ENCODE data around the gene BMP6.

Gene BMP6

GRCh38 chr6:7846966-7847818, 121.3 kb downstream of the BMP6 start:
- Mint-ChIP-seq H3K27ac (no peak overlapping the region), H3K27me3 (peaks cover 33% of the 10 kb centered on the region), H3K4me3 (no peak overlapping the region), H3K9me3 (no peaks in the 10 kb centered on the region), H3K4me1 (no peaks in the 10 kb centered on the region)
- DNase-seq, result no peak
- ATAC-seq, result no peak

GRCh38 chr6:7848229-7848628, 122.3 kb downstream of the BMP6 start:
- Mint-ChIP-seq H3K9me3 (peaks cover 4 to 7% of the 10 kb centered on the region in 2 donors), H3K4me1 (no peaks in the 10 kb centered on the region), H3K27ac (no peak overlapping the region), H3K4me3 (no peak overlapping the region), H3K27me3 (peaks cover 32% of the 10 kb centered on the region)
- no peak for DNase-seq
- ATAC-seq, result no peak

- no peak for ATAC-seq
- Mint-ChIP-seq H3K4me3 (no peak overlapping the region), H3K27ac (no peak overlapping the region), H3K27me3 (peaks cover 10% of the 10 kb centered on the region), H3K4me1 (no peaks in the 10 kb centered on the region), H3K9me3 (peaks cover 6 to 7% of the 10 kb centered on the region in 2 donors)
- no peak for DNase-seq
Observed at GRCh38 chr6:7851780-7852179, 125.9 kb downstream of the BMP6 start.

- Mint-ChIP-seq H3K9me3 (no peaks in the 10 kb centered on the region), H3K4me3 (no peak overlapping the region), H3K27me3 (peaks cover 13% of the 10 kb centered on the region), H3K4me1 (no peaks in the 10 kb centered on the region), H3K27ac (no peak overlapping the region)
- DNase-seq (no peak), ATAC-seq (no peak)
Observed at GRCh38 chr6:7859591-7859990, 133.7 kb downstream of the BMP6 start.

GRCh38 chr6:7865781-7866180, 139.9 kb downstream of the BMP6 start:
- Mint-ChIP-seq H3K4me3 (no peak overlapping the region), H3K4me1 (no peaks in the 10 kb centered on the region), H3K27ac (no peak overlapping the region), H3K9me3 (no peaks in the 10 kb centered on the region), H3K27me3 (peaks cover 8% of the 10 kb centered on the region)
- DNase-seq (no peak), ATAC-seq (no peak)

- Mint-ChIP-seq H3K4me3 (no peak overlapping the region), H3K27ac (no peak overlapping the region), H3K9me3 (no peaks in the 10 kb centered on the region), H3K27me3 (peaks cover 8% of the 10 kb centered on the region), H3K4me1 (no peaks in the 10 kb centered on the region)
- DNase-seq, result no peak
- no peak for ATAC-seq
Observed at GRCh38 chr6:7866526-7866925, 140.6 kb downstream of the BMP6 start.

GRCh38 chr6:7868926-7869325, 143.0 kb downstream of the BMP6 start:
- Mint-ChIP-seq H3K9me3 (peaks cover 0 to 11% of the 10 kb centered on the region in 2 donors), H3K4me1 (no peaks in the 10 kb centered on the region), H3K4me3 (no peak overlapping the region), H3K27ac (no peak overlapping the region), H3K27me3 (peaks cover 8% of the 10 kb centered on the region)
- ATAC-seq (peak; percentile 39), DNase-seq (no peak)

- H3K4me3 Mint-ChIP-seq, result no peak overlapping the region
- ATAC-seq (peak; percentile 33), DNase-seq (no peak)
- H3K4me1 Mint-ChIP-seq, result no peaks in the 10 kb centered on the region
- no peak overlapping the region for H3K27ac Mint-ChIP-seq
- no peaks in the 10 kb centered on the region for H3K27me3 Mint-ChIP-seq
- H3K9me3 Mint-ChIP-seq, result peaks cover 0 to 9% of the 10 kb centered on the region in 2 donors
Observed at GRCh38 chr6:7878401-7878964, 152.6 kb downstream of the BMP6 start.

GRCh38 chr6:7879043-7879442, 153.1 kb downstream of the BMP6 start:
- no peak overlapping the region for H3K27ac Mint-ChIP-seq
- peaks cover 0 to 3% of the 10 kb centered on the region in 2 donors for H3K9me3 Mint-ChIP-seq
- DNase-seq (no peak), ATAC-seq (no peak)
- no peak overlapping the region for H3K4me3 Mint-ChIP-seq
- H3K27me3 Mint-ChIP-seq, result no peaks in the 10 kb centered on the region
- H3K4me1 Mint-ChIP-seq, result no peaks in the 10 kb centered on the region

- ATAC-seq, result no peak
- Mint-ChIP-seq H3K4me3 (no peak overlapping the region), H3K9me3 (no peaks in the 10 kb centered on the region)
Observed at GRCh38 chr6:7879579-7879978, 153.7 kb downstream of the BMP6 start.

GRCh38 chr6:7879980-7880717, 154.2 kb downstream of the BMP6 start:
- H3K4me3 Mint-ChIP-seq, result no peak overlapping the region
- no peaks in the 10 kb centered on the region for H3K27me3 Mint-ChIP-seq
- ATAC-seq (no peak), DNase-seq (no peak)
- H3K27ac Mint-ChIP-seq, result no peak overlapping the region
- no peaks in the 10 kb centered on the region for H3K9me3 Mint-ChIP-seq
- H3K4me1 Mint-ChIP-seq, result no peaks in the 10 kb centered on the region

More at GRCh38 chr6:7879579-7879978, 153.7 kb downstream of the BMP6 start:
- no peaks in the 10 kb centered on the region for H3K27me3 Mint-ChIP-seq
- no peak overlapping the region for H3K27ac Mint-ChIP-seq
- H3K4me1 Mint-ChIP-seq, result no peaks in the 10 kb centered on the region
- DNase-seq, result no peak

- no peak overlapping the region for H3K27ac Mint-ChIP-seq
- H3K9me3 Mint-ChIP-seq, result no peaks in the 10 kb centered on the region
- DNase-seq (no peak), ATAC-seq (no peak)
- no peaks in the 10 kb centered on the region for H3K4me1 Mint-ChIP-seq
- H3K27me3 Mint-ChIP-seq, result no peaks in the 10 kb centered on the region
- H3K4me3 Mint-ChIP-seq, result no peak overlapping the region
Observed at GRCh38 chr6:7880718-7881107, 154.8 kb downstream of the BMP6 start.

- no peaks in the 10 kb centered on the region for H3K4me1 Mint-ChIP-seq
- H3K27ac Mint-ChIP-seq, result no peak overlapping the region
- DNase-seq (no peak), ATAC-seq (no peak)
- H3K9me3 Mint-ChIP-seq, result no peaks in the 10 kb centered on the region
- no peaks in the 10 kb centered on the region for H3K27me3 Mint-ChIP-seq
- no peak overlapping the region for H3K4me3 Mint-ChIP-seq
Observed at GRCh38 chr6:7881765-7882500, 156.0 kb downstream of the BMP6 start.

GRCh38 chr6:7882505-7883257, 156.8 kb downstream of the BMP6 start:
- H3K27me3 Mint-ChIP-seq, result no peaks in the 10 kb centered on the region
- ATAC-seq (no peak), DNase-seq (no peak)
- no peak overlapping the region for H3K4me3 Mint-ChIP-seq
- no peaks in the 10 kb centered on the region for H3K4me1 Mint-ChIP-seq
- no peaks in the 10 kb centered on the region for H3K9me3 Mint-ChIP-seq
- H3K27ac Mint-ChIP-seq, result peak overlapping the region in 1 of 2 donors; percentile 22

GRCh38 chr6:7883381-7883780, 157.5 kb downstream of the BMP6 start:
- no peaks in the 10 kb centered on the region for H3K27me3 Mint-ChIP-seq
- no peaks in the 10 kb centered on the region for H3K4me1 Mint-ChIP-seq
- ATAC-seq, result no peak
- no peak overlapping the region for H3K27ac Mint-ChIP-seq
- no peak overlapping the region for H3K4me3 Mint-ChIP-seq
- DNase-seq, result no peak
- no peaks in the 10 kb centered on the region for H3K9me3 Mint-ChIP-seq
